ENCODE results near the gene QSOX2. TPM values are rescaled to one million over a fixed set of nuclear protein-coding genes. Genes with fewer than 3 reads are reported as not detected.

QSOX2 gene
- total RNA-seq, 6 experiments from 2014 or later, result 20.1 to 24.9 (median 21.9) TPM

- Mint-ChIP-seq H3K9me3 (no peaks in the 10 kb centered on the region), H3K4me1 (ENCODE audit: low read depth) (no peaks in the 10 kb centered on the region), H3K4me3 (no peak overlapping the region), H3K27me3 (ENCODE audit: insufficient read depth) (peaks cover 20% of the 10 kb centered on the region), H3K27ac (no peak overlapping the region), H3K36me3 (ENCODE audit: low read depth) (0 out of 2 replicates have a peak, but pooled peaks cover 5% of the 10 kb centered on the region)
- TF ChIP-seq, protein P1, sequence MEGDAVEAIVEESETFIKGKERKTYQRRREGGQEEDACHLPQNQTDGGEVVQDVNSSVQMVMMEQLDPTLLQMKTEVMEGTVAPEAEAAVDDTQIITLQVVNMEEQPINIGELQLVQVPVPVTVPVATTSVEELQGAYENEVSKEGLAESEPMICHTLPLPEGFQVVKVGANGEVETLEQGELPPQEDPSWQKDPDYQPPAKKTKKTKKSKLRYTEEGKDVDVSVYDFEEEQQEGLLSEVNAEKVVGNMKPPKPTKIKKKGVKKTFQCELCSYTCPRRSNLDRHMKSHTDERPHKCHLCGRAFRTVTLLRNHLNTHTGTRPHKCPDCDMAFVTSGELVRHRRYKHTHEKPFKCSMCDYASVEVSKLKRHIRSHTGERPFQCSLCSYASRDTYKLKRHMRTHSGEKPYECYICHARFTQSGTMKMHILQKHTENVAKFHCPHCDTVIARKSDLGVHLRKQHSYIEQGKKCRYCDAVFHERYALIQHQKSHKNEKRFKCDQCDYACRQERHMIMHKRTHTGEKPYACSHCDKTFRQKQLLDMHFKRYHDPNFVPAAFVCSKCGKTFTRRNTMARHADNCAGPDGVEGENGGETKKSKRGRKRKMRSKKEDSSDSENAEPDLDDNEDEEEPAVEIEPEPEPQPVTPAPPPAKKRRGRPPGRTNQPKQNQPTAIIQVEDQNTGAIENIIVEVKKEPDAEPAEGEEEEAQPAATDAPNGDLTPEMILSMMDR (IDR thresholded peaks at IDR 0.05), result no peak
- DNase-seq, result no peak
These were observed 40.0 kb downstream of the QSOX2 start for GRCh38 chr9:136205707-136205992.

DNA sequence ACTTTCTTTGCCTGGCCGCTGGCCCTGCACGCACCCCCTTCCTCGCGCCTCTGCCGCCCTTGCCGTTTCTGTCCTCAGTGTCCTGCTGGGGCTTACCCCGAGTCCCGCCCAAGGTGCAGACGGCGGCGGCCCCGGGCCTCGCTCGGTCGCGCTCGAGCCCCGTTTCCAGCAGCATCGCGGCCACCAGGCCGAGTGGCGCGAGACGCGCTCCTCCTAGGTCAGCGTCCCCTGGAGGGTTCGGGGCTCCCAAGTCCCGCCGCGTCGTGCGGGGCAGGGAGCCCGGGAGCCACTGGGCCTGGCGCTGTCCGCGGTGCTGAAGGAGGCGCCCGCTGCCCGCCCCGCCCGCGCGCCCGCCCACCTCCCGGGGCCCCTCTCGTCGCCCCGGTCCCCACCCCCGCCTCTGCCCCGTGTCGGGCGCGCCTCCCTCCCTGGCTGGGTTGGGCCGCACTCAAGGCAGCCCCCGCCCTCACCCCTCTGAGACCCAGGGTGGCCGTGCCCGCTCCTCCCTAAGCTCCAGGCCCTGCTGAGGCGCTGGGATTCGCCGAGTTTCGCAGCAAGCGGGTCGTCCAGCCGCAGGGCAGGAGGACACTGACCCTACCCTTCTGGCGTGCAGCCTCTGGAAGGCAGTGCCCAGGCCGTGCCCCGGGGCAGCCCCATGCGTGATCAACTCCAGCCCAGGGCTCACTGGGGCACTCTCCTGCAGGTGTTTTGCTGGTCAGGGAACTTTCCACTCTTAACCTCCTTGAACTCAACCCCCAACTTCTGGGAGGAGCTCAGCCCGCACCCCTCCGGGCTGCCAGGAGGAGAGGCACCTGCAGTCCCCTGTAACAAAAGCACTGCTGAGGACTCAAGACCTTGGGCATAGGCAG is 40.5 kb downstream of the QSOX2 start, which contains the start of gene LHX3:
Gene LHX3 (minus strand): TSS at position 291 of the 869 bp plus-strand sequence. CDS start 116 bp downstream, at position 175.
- H3K4me3 Mint-ChIP-seq, result no peak within 1 kb of the TSS
- no peak for DNase-seq
- no peak within 1 kb of the TSS for H3K27ac Mint-ChIP-seq
- TF ChIP-seq, protein P1 (IDR thresholded peaks at IDR 0.05), result no peak
- no peaks in the 10 kb centered on the region for H3K9me3 Mint-ChIP-seq
- H3K27me3 Mint-ChIP-seq (ENCODE audit: insufficient read depth), result peaks cover 25% of the 10 kb centered on the region
- no peaks in the 10 kb centered on the region for H3K4me1 Mint-ChIP-seq (ENCODE audit: low read depth)
- 0 out of 2 replicates have a peak, but pooled peaks cover 5% of the 10 kb centered on the region for H3K36me3 Mint-ChIP-seq (ENCODE audit: low read depth)

DNA sequence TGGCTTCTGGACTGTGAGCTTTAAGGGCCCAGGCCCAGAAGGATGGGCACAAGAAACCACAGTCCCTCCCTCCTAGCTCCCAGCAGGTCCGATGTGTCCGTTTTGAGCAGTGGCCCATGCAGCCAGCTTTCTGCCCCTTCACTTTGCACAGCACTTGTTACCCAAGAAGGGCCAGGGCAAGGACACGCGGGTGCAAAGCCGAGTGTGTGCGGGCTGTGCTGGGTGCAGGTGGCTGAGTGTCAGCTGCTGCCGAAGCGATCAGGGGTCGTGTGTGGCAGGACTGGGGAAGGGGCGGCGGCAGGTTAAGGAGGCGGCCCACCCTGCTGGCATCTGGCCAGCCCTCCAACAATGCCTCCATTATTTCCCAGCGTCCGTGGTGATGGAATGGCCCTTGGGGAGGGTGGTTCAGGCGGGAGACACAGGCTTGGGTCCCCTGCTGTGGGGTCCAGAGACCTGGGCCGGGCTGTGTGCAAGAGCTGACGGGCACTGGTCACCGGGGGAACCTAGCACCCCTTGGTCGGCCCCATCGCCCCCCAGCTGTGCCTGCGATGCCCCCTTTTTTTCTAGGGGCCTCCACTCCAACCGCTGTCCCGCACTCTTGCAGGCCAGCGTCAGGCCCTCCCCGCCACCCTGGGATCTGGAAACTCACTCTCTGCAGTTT is 41.3 kb downstream of the QSOX2 start:
- H3K9me3 Mint-ChIP-seq, result no peaks in the 10 kb centered on the region
- TF ChIP-seq, protein P1 (IDR thresholded peaks at IDR 0.05), result no peak
- DNase-seq, result no peak
- no peak overlapping the region for H3K4me3 Mint-ChIP-seq
- H3K4me1 Mint-ChIP-seq (ENCODE audit: low read depth), result no peaks in the 10 kb centered on the region
- no peak overlapping the region for H3K27ac Mint-ChIP-seq
- H3K27me3 Mint-ChIP-seq (ENCODE audit: insufficient read depth), result peaks cover 25% of the 10 kb centered on the region
- H3K36me3 Mint-ChIP-seq (ENCODE audit: low read depth), result 0 out of 2 replicates have a peak, but pooled peaks cover 5% of the 10 kb centered on the region

- TF ChIP-seq, protein P1 (IDR thresholded peaks at IDR 0.05), result no peak
- Mint-ChIP-seq H3K4me3 (no peak overlapping the region), H3K27me3 (ENCODE audit: insufficient read depth) (peaks cover 25% of the 10 kb centered on the region), H3K27ac (no peak overlapping the region), H3K9me3 (no peaks in the 10 kb centered on the region), H3K4me1 (ENCODE audit: low read depth) (no peaks in the 10 kb centered on the region), H3K36me3 (ENCODE audit: low read depth) (0 out of 2 replicates have a peak, but pooled peaks cover 5% of the 10 kb centered on the region)
- DNase-seq, result no peak
These were observed 42.0 kb downstream of the QSOX2 start for GRCh38 chr9:136203408-136204144.

Measured in HFFc6 (cell line).